ENCODE data around the gene RAF1. TPM values are rescaled to one million over a fixed set of nuclear protein-coding genes. Genes with fewer than 3 reads are reported as not detected.
"Not testable (repeated sequence)": the region's sequence is repeated elsewhere in the genome, so short reads cannot be mapped to it uniquely, and the experiment has no call there.

RAF1 gene
- total and polyA plus RNA-seq, 5 donors, result 88.0 to 146 (median 138) TPM

DNA sequence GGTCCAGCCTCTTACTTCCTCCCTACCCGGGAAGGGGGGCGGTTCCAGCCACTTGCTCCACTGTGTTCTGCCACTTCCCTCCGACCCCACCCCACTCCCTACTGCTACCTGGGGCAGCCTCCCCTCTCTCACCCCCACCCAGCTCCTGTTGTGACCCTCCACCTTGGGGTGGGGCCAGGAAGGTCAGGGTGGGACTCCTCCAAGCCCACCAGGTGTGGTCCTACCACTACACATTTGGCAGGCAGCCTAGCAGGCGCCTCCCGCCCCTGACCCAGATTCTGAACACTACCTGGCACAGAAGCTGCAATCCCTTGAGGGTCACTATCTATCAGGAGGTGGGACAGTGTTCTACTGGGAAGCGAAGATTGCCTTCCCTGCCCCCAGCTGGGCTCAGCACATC is 13.7 kb upstream of the RAF1 start:
- Histone ChIP-seq H3K4me3 (ENCODE audit: low read length) (no peak overlapping the region), H3K9me3 (ENCODE audit: control insufficient read depth, low read length) (no peaks in the 10 kb centered on the region), H3K27me3 (ENCODE audit: control insufficient read depth, insufficient read depth) (no peaks in the 10 kb centered on the region), H3K4me1 (ENCODE audit: control insufficient read depth, insufficient read depth, low read length) (no peaks in the 10 kb centered on the region), H3K27ac (ENCODE audit: low read length) (no peak overlapping the region)
- intact Hi-C loops (cut with DNase I), result no loop called here
- DNase-seq, result no peak
- no peak for ATAC-seq
- 71% methylated on average over 6 of the region's 6 CpGs for WGBS

DNA sequence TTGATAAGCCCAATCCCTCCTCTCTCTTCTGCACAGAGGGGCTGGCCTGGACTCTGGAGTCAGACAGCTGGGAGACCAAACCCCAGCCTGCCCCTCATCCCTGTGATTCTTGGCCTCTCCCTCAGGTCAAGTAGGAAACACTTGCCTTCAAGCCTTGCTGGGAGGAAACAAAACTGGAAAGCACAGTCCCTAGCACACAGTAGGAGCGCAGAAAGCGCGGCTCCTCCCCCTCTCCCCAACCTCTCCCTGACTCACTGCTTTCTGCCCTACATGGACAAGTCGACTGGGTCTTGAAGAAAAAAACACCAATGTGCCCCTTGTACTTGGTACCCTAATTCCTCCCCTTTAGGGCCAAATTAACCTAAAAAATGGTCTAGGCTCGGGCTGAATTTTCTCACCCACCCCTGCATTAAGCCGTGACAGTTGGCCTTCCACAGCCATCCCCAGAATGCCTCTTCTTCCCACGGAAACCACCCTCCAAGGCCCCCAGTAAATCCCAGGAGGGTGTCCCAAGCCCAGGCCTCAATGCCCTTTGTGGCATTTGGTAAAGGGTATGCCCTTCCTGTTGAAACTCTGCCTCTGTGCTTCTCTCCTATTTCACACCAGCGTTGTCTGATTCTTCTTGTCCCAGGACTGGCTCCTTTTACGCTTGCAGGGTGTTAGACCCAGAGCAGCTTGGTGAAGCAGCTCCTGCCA is 11.3 kb upstream of the RAF1 start:
- 93% methylated on average over 9 of the region's 9 CpGs for WGBS
- no peak for ATAC-seq
- DNase-seq, result no peak
- Histone ChIP-seq H3K27ac (ENCODE audit: low read length) (no peak overlapping the region), H3K9me3 (ENCODE audit: control insufficient read depth, low read length) (no peaks in the 10 kb centered on the region), H3K4me1 (ENCODE audit: control insufficient read depth, insufficient read depth, low read length) (no peaks in the 10 kb centered on the region), H3K27me3 (ENCODE audit: control insufficient read depth, insufficient read depth) (no peaks in the 10 kb centered on the region), H3K4me3 (ENCODE audit: low read length) (no peak overlapping the region)
- intact Hi-C loops (cut with DNase I), result no loop called here

DNA sequence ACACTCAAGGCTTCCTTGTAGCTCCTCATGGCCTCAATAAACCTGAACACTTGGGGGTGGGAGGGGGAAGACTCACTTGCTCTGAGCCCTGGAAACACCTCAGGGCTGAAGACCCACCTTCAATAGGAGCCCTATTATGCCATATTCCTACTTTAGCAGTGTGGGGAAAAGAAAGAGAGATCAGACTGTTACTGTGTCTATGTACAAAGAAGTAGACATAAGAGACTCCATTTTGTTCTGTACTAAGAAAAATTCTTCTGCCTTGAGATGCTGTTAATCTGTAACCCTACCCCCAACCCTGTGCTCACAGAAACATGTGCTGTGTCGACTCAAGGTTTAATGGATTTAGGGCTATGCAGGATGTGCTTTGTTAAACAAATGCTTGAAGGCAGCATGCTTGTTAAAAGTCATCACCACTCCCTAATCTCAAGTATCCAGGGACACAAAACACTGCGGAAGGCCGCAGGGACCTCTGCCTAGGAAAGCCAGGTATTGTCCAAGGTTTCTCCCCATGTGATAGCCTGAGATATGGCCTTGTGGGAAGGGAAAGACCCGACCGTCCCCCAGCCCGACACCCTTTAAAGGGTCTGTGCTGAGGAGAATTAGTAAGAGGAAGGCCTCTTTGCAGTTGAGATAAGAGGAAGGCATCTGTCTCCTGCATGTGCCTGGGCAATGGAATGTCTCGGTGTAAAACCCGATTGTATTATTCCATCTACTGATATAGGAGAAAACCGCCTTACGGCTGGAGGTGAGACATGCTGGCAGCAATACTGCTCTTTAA is 10.2 kb upstream of the RAF1 start:
- intact Hi-C loops (cut with DNase I); H3K4me3 ChIP-seq (ENCODE audit: low read length); H3K27ac ChIP-seq (ENCODE audit: low read length); H3K4me1 ChIP-seq (ENCODE audit: control insufficient read depth, insufficient read depth, low read length); H3K27me3 ChIP-seq (ENCODE audit: control insufficient read depth, insufficient read depth); H3K9me3 ChIP-seq (ENCODE audit: control insufficient read depth, low read length); DNase-seq; ATAC-seq: not testable (repeated sequence)
- WGBS, result 56% methylated on average over 9 of the region's 10 CpGs

DNA sequence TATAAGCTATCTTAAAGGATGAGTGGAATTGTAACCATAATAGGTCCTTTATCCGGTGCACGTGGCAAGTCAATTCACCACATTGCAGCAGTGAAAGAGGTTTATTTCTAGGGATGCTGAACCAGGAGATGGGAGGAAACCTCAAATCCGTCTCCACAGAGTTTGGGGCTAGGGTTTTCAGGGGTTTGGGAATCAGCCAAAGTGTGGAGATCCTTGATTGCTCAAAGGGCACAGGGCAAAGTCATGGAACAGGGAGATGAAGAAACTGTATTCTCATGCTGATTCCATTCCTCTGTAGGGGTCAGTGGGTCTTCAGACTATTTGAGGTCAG is 7.2 kb upstream of the RAF1 start:
- H3K4me3 ChIP-seq (ENCODE audit: low read length), result no peak overlapping the region
- H3K27me3 ChIP-seq (ENCODE audit: control insufficient read depth, insufficient read depth), result no peaks in the 10 kb centered on the region
- ATAC-seq, result no peak
- H3K27ac ChIP-seq (ENCODE audit: low read length), result no peak overlapping the region
- intact Hi-C loops (cut with DNase I), result no loop called here
- H3K9me3 ChIP-seq (ENCODE audit: control insufficient read depth, low read length), result no peaks in the 10 kb centered on the region
- no peaks in the 10 kb centered on the region for H3K4me1 ChIP-seq (ENCODE audit: control insufficient read depth, insufficient read depth, low read length)
- no peak for DNase-seq
- WGBS, result 82% methylated on average over 3 of the region's 3 CpGs

DNA sequence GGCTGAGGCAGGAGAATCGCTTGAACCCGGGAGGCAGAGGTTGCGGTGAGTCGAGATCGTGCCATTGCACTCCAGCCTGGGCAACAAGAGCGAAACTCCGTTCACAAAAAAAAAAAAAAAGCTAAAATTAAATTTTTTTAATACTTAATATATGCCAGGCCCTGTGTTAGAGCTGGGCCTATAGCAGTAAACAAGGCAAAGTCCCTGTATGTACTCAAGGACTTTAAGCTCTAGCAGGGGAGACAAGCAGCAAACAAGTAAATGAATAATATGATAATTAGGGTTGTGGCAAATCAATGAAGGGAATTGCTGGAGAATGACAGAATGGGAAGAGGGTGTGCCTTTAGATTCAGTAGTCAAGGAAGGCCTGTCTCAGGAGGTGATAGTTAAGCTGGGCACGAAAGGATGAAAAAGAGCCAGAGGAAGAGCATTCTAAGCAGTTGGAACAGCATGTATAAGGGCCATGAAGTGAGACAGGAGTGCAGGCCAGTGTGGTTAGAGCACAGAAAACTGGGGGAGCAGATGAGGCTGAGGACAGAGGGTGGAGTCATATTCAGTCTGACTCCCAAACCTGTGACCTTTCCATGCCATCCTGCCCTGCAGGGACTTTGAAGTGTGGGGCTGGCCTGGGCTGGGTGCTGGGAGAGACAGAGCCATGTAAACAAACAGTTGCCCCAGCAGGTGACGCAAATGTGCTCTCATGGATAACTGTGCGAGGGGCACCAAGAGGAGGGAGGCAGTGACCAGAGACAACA is 6.6 kb upstream of the RAF1 start:
- Histone ChIP-seq H3K4me1 (ENCODE audit: control insufficient read depth, insufficient read depth, low read length) (no peaks in the 10 kb centered on the region), H3K27me3 (ENCODE audit: control insufficient read depth, insufficient read depth) (no peaks in the 10 kb centered on the region), H3K9me3 (ENCODE audit: control insufficient read depth, low read length) (no peaks in the 10 kb centered on the region), H3K27ac (ENCODE audit: low read length) (no peak overlapping the region), H3K4me3 (ENCODE audit: low read length) (no peak overlapping the region)
- intact Hi-C loops (cut with DNase I), result no loop called here
- DNase-seq (no peak), ATAC-seq (peak in 1 of 2 donors; percentile 37)
- WGBS, result 79% methylated on average over 10 of the region's 10 CpGs

DNA sequence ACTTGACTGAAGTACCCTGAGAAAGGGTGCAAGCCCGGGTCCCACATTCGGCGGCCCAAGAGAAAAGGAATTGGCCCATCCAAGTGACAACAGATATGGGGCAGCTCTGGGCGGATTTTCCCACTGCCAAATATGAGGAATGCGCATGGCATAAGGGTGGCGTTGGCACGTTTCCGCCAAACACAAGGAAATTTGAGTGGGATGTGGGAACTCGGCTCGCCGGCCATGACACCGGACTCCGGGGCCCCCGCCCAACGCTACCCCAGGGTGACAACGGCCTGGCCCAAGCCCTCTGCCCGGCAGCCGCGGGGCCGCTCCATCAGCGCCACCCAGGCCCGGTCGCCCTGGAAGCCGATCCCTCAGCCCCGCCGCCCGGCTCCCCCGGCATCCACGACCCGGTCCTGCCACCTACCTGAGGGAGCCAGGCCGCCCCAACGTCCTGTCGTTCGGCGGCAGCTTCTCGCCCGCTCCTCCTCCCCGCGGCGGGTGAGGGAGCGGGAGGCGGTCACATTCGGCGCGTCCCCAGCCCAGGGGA is 449 bp downstream of the RAF1 start:
- DNase-seq (peak in 2 of 3 donors; percentile 62 to 82), ATAC-seq (peak; percentile 61 to 69)
- Histone ChIP-seq H3K27ac (ENCODE audit: low read length) (peak overlapping the region; percentile 99), H3K27me3 (ENCODE audit: control insufficient read depth, insufficient read depth) (no peaks in the 10 kb centered on the region), H3K4me3 (ENCODE audit: low read length) (peak overlapping the region; percentile 88), H3K9me3 (ENCODE audit: control insufficient read depth, low read length) (no peaks in the 10 kb centered on the region), H3K4me1 (ENCODE audit: control insufficient read depth, insufficient read depth, low read length) (peaks cover 9% of the 10 kb centered on the region)
- intact Hi-C loops (cut with DNase I), result no loop called here
- WGBS, result under 1% methylated on average over 45 of the region's 45 CpGs

DNA sequence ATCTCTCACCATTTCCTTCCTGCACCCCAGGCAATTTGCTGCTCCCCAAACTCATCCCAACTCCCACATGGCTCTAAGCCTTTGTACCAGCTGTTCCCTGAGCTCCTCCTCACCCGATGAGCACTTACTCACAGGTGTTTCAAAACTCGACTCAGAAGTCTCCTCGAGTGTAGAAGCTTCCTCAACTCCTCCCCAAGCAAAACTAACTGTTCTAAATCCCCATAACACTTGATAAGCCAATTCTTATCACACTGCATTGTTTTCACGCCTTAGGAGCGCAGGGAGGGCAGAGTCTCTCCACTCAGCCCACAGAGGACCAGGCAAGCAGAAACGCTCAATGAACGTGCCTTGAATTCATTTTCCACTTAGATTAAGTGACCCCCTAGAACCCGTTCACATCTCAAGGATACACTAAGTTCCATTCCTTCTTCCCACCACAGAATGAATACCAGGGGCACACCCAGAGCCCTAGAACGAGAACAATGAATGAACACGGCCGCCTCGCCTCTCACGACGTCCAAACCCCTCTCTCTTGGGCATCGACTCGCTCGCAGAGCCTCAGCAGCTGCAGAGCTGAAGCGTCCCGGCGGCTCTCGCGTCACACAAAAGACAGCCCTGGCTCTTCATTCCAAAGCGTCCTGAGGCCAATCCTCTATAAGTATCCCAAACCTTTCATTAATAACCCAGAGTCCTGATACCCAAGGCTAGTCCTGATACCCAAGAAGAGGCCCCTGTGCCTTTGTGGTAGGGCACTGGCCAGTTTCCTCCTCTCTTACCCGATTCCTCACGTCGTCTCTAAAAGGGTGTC is 1.1 kb downstream of the RAF1 start:
- H3K4me1 ChIP-seq (ENCODE audit: control insufficient read depth, insufficient read depth, low read length), result peaks cover 9% of the 10 kb centered on the region
- H3K4me3 ChIP-seq (ENCODE audit: low read length), result peak overlapping the region; percentile 88
- DNase-seq, result peak; percentile 46 to 73 (median 72)
- no peaks in the 10 kb centered on the region for H3K9me3 ChIP-seq (ENCODE audit: control insufficient read depth, low read length)
- WGBS, result under 1% methylated on average over 26 of the region's 26 CpGs
- no peaks in the 10 kb centered on the region for H3K27me3 ChIP-seq (ENCODE audit: control insufficient read depth, insufficient read depth)
- ATAC-seq, result peak; percentile 19 to 37
- peak overlapping the region; percentile 99 for H3K27ac ChIP-seq (ENCODE audit: low read length)
- intact Hi-C loops (cut with DNase I), result no loop called here

DNA sequence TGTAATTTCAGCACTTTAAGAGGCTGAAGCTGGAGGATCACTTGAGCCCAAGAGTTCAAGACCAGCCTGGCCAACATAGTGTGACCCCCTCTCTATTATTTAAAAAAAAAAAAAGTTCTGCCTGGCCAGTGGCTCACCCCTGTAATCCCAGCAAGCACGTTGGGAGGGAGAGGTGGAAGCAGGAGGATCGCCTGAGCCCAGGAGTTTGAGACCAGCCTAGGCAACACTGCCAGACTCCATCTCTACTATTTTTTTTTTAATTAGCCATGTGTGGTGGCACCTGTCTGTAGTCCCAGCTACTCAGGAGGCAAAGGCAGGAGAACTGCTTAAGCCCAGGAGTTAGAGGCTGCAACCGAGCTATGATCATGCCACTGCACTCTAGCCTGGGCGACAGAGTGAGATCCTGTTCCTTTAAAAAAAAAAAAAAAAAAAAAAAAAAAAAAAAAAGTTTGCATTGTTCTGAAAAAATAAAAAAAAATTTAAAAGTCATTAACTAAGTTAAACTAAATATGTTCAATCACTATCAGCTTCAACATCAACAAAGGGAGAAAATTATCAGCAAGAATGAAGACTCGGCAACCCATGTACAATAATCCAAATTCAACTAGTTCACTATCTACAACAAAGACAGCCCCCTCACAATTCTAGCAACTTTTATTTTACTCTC is 1.9 kb downstream of the RAF1 start:
- 19% methylated on average over 5 of the region's 5 CpGs for WGBS
- Histone ChIP-seq H3K9me3 (ENCODE audit: control insufficient read depth, low read length) (no peaks in the 10 kb centered on the region), H3K4me1 (ENCODE audit: control insufficient read depth, insufficient read depth, low read length) (peaks cover 9% of the 10 kb centered on the region), H3K27ac (ENCODE audit: low read length) (peak overlapping the region; percentile 36), H3K4me3 (ENCODE audit: low read length) (peak overlapping the region; percentile 88), H3K27me3 (ENCODE audit: control insufficient read depth, insufficient read depth) (no peaks in the 10 kb centered on the region)
- intact Hi-C loops (cut with DNase I), result no loop called here
- no peak for DNase-seq
- no peak for ATAC-seq

DNA sequence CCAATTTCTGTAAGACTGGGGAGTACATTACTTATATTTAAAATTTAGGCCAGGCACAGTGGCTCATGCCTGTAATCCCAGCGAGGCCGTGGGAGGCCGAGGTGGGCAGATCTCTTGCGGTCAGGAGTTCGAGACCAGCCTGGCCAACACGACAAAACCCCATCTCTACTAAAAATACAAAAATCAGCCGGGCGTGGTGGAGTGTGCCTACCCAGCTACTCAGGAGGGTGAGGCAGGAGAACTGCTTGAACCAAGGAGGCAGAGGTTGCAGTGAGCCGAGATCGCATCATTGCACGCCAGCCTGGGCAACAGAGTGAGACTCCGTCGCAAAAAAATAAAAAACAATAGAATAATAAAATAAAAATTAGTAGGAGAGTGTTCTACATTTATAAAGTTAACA is 2.5 kb downstream of the RAF1 start:
- intact Hi-C loops (cut with DNase I); H3K9me3 ChIP-seq (ENCODE audit: control insufficient read depth, low read length); H3K27me3 ChIP-seq (ENCODE audit: control insufficient read depth, insufficient read depth); DNase-seq; ATAC-seq; H3K4me1 ChIP-seq (ENCODE audit: control insufficient read depth, insufficient read depth, low read length): not testable (repeated sequence)
- H3K4me3 ChIP-seq (ENCODE audit: low read length), result peak overlapping the region; percentile 13
- 70% methylated on average over 13 of the region's 13 CpGs for WGBS
- peak overlapping the region; percentile 72 for H3K27ac ChIP-seq (ENCODE audit: low read length)

DNA sequence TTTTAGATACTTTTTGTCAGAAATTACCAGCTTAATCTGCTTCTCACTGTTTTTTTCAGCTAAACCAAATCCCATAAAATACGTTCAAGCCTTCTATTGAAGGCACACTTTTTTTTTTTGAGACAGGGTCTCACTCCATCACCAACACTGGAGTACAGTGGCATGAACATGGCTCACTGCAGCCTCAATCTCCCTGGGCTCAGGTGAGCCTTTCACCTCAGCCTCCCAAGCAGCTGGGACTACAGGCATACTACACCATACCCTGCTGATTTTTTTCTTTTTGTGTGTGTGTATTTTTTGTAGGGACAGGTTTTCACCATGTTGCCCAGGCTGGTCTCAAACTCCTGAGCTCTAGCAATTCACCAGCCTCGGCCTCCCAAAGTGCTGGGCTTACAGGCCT is 3.7 kb downstream of the RAF1 start:
- intact Hi-C loops (cut with DNase I), result no loop called here
- Histone ChIP-seq H3K27me3 (ENCODE audit: control insufficient read depth, insufficient read depth) (no peaks in the 10 kb centered on the region), H3K4me1 (ENCODE audit: control insufficient read depth, insufficient read depth, low read length) (peaks cover 9% of the 10 kb centered on the region), H3K27ac (ENCODE audit: low read length) (peak overlapping the region; percentile 83), H3K4me3 (ENCODE audit: low read length) (no peak overlapping the region), H3K9me3 (ENCODE audit: control insufficient read depth, low read length) (no peaks in the 10 kb centered on the region)
- DNase-seq, result no peak
- WGBS, result 76% methylated on average over 2 of the region's 2 CpGs
- no peak for ATAC-seq

All from right cardiac atrium (tissue), 5 donors.